ENCODE results near the gene RAB28. TPM values are rescaled to one million over a fixed set of nuclear protein-coding genes. Genes with fewer than 3 reads are reported as not detected.
"Not testable (repeated sequence)": the region's sequence is repeated elsewhere in the genome, so short reads cannot be mapped to it uniquely, and the experiment has no call there.

Gene RAB28
- total RNA-seq, 1 donor from 2014 or later = 19.3 TPM

DNA sequence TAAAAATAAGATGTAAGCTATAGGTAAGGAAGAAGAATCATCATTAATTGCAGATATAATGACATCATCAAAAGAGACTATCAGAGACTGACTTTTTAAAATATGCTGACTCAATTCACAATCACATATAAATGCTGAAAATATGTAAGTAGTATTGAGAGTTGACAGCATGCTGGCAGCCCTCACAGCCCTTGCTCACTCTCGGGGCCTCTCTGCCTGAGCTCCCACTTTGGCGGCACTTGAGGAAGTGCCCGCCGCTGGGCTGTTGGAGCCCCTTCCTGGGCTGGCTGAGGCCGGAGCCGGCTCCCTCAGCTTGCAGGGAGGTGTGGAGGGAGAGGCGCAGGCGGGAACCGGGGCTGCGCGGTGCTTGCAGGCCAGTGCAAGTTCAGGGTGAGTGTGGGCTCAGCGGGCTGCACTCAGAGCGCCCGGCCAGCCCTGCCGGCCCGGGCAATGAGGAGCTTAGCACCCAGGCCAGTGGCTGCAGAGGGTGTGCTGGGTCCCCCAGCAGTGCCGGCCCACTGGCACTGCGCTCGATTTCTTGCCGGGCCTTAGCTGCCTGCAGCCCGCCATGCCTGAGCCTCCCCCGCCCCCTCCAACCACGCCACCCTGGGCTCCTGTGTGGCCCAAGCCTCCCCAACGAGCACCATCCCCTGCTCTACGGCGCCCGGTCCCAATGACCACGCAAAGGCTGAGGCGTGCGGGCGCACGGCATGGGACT is 68.9 kb downstream of the RAB28 start:
- intact Hi-C loops (cut with micrococcal nuclease) = no loop called here
- DNase-seq (ENCODE audit: low spot score) = no peak
- Mint-ChIP-seq H3K4me3 (no peak overlapping the region), H3K4me1 (ENCODE audit: low read depth) (no peaks in the 10 kb centered on the region), H3K36me3 (ENCODE audit: low read depth) (peaks cover 3% of the 10 kb centered on the region), H3K27ac (no peak overlapping the region), H3K9me3 (peaks cover 11% of the 10 kb centered on the region), H3K27me3 (ENCODE audit: insufficient read depth) (no peaks in the 10 kb centered on the region)

DNA sequence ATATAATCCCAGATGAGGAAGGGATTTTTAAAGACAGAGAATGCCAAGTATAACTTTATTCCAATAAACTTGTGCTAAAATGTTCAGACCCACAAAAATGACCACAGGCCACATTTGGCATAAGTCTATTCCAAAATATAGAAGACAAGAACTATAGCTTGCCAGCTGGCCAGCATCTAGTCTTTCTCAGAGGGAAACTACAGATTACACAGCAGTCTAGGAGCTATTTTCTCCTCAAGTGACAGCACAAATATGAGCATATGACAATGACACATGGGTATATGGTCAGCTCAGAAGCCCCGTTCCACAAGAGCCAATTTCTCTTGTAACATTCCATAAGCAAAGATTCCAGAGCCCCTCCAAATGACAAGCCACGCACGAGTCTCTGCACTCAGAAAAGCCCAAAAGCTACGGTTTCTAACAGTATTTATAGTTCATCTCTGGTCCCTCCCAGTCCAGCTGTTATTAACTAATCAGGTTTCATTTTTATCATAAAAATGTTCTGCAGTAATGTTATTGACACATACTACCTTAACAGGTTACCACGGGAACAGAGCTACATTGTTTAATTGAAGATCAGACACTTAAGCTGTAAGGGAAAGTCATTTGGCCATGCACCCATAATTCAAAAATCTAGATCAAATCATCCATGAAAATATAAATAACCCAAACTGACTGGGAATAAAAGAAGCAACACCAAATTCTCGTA is 70.3 kb downstream of the RAB28 start:
- peaks cover 3% of the 10 kb centered on the region for H3K9me3 Mint-ChIP-seq
- H3K4me1 Mint-ChIP-seq (ENCODE audit: low read depth) = no peaks in the 10 kb centered on the region
- no peak overlapping the region for H3K4me3 Mint-ChIP-seq
- H3K36me3 Mint-ChIP-seq (ENCODE audit: low read depth) = peaks cover 3% of the 10 kb centered on the region
- DNase-seq (ENCODE audit: low spot score) = no peak
- intact Hi-C loops (cut with micrococcal nuclease) = no loop called here
- no peak overlapping the region for H3K27ac Mint-ChIP-seq
- H3K27me3 Mint-ChIP-seq (ENCODE audit: insufficient read depth) = no peaks in the 10 kb centered on the region

- DNase-seq (ENCODE audit: low spot score) = no peak
- intact Hi-C loops (cut with micrococcal nuclease) = no loop called here
- H3K4me3 Mint-ChIP-seq = no peak overlapping the region
- peaks cover 5% of the 10 kb centered on the region for H3K36me3 Mint-ChIP-seq (ENCODE audit: low read depth)
- H3K9me3 Mint-ChIP-seq = peaks cover 9% of the 10 kb centered on the region
- H3K27me3 Mint-ChIP-seq (ENCODE audit: insufficient read depth) = no peaks in the 10 kb centered on the region
- no peak overlapping the region for H3K27ac Mint-ChIP-seq
- H3K4me1 Mint-ChIP-seq (ENCODE audit: low read depth) = no peaks in the 10 kb centered on the region
These were observed 72.2 kb downstream of the RAB28 start for GRCh38 chr4:13411942-13412341.

DNA sequence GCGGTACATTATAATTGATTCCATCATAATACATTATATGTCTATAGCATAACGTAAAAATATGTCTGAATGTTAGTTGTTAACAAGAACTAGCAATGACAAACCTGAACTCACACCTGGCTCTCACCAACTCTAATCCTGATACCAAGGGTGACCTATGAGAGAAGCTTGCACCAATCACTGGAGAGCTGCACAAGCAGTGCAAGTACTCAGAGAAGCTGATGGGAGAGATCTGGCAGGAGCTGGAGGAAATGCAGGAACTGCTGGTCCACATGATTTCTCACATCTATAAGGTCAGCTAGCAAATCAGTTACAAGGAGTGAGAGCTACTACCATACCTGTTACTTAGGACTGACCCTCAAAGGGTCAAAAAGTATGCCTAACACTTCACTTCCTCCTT is 74.8 kb downstream of the RAB28 start:
- H3K4me3 Mint-ChIP-seq = no peak overlapping the region
- H3K27ac Mint-ChIP-seq = no peak overlapping the region
- H3K9me3 Mint-ChIP-seq = peaks cover 15% of the 10 kb centered on the region
- peaks cover 4% of the 10 kb centered on the region for H3K36me3 Mint-ChIP-seq (ENCODE audit: low read depth)
- no peaks in the 10 kb centered on the region for H3K27me3 Mint-ChIP-seq (ENCODE audit: insufficient read depth)
- intact Hi-C loops (cut with micrococcal nuclease) = no loop called here
- H3K4me1 Mint-ChIP-seq (ENCODE audit: low read depth) = no peaks in the 10 kb centered on the region
- DNase-seq (ENCODE audit: low spot score) = no peak

GRCh38 chr4:13406156-13406555 is 78.0 kb downstream of the RAB28 start:
- H3K27me3 Mint-ChIP-seq (ENCODE audit: insufficient read depth); H3K36me3 Mint-ChIP-seq (ENCODE audit: low read depth); H3K4me3 Mint-ChIP-seq; H3K4me1 Mint-ChIP-seq (ENCODE audit: low read depth); H3K27ac Mint-ChIP-seq; intact Hi-C loops (cut with micrococcal nuclease); DNase-seq (ENCODE audit: low spot score): not testable (repeated sequence)
- peaks cover 15% of the 10 kb centered on the region for H3K9me3 Mint-ChIP-seq

DNA sequence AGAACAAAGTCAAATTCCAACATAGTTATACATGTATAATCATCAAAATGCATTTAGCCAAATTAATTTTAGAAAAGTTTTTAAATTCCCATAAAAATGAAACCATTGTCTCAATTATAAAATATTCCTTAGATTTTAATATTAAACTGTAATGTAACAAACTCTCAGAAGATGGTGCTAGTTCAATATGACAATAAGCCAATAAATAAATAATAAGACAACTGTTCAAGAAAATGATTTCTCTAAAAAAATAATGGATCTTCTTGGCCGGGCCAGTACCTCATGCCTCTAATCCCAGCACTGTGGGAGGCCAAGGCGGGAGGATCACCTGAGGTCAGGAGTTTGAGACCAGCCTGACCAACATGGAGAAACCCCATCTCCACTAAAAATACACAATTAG is 80.3 kb downstream of the RAB28 start:
- Mint-ChIP-seq H3K27ac (no peak overlapping the region), H3K27me3 (ENCODE audit: insufficient read depth) (no peaks in the 10 kb centered on the region), H3K9me3 (peaks cover 15% of the 10 kb centered on the region), H3K36me3 (ENCODE audit: low read depth) (peaks cover 4% of the 10 kb centered on the region), H3K4me3 (no peak overlapping the region), H3K4me1 (ENCODE audit: low read depth) (no peaks in the 10 kb centered on the region)
- intact Hi-C loops (cut with micrococcal nuclease) = no loop called here
- no peak for DNase-seq (ENCODE audit: low spot score)

- Mint-ChIP-seq H3K36me3 (ENCODE audit: low read depth) (peaks cover 4% of the 10 kb centered on the region), H3K27me3 (ENCODE audit: insufficient read depth) (no peaks in the 10 kb centered on the region), H3K4me1 (ENCODE audit: low read depth) (no peaks in the 10 kb centered on the region), H3K9me3 (peaks cover 15% of the 10 kb centered on the region), H3K4me3 (no peak overlapping the region), H3K27ac (no peak overlapping the region)
- intact Hi-C loops (cut with micrococcal nuclease) = no loop called here
- no peak for DNase-seq (ENCODE audit: low spot score)
These were observed 80.8 kb downstream of the RAB28 start for GRCh38 chr4:13403326-13403725.

DNA sequence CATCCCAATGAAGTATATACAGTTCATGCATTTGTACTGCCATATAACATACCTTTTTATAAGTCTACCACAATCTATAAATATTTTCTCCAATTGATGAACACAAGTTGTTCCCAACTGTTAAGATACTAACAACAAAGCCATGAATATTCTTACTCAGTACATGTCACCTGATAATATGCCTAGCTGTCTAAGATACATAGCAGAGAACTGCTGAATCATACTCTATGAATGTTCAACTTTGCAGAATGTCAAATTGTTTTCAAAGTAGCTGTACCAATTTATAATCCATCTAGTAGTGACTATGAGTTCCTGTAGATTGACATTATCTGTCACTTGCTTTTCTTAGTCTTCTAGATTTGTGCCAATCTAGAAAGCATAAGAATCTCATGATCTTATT is 84.9 kb downstream of the RAB28 start:
- intact Hi-C loops (cut with micrococcal nuclease) = no loop called here
- no peaks in the 10 kb centered on the region for H3K9me3 Mint-ChIP-seq

DNA sequence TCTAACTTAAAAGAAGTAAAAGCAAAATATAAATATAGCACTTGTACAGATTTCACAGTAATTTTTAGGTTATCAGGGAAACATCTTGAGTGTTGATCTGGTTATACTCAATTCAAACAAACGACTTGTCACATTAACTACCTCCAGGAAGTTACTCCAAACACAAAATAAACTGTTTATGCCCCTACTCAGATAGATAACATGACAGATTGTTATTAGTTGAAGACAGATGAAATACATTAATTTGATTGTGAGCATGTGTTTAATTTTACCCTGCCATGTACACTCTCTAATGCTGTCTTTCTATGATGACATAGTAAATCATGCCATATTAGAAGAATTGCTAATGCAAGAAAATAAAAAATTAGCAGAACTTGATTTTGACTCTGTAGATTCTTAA is 88.0 kb downstream of the RAB28 start:
- no peak overlapping the region for H3K27ac Mint-ChIP-seq
- no peaks in the 10 kb centered on the region for H3K36me3 Mint-ChIP-seq (ENCODE audit: low read depth)
- H3K27me3 Mint-ChIP-seq (ENCODE audit: insufficient read depth) = no peaks in the 10 kb centered on the region
- H3K4me1 Mint-ChIP-seq (ENCODE audit: low read depth) = no peaks in the 10 kb centered on the region
- no peak for DNase-seq (ENCODE audit: low spot score)
- no peak overlapping the region for H3K4me3 Mint-ChIP-seq
- intact Hi-C loops (cut with micrococcal nuclease) = no loop called here
- no peaks in the 10 kb centered on the region for H3K9me3 Mint-ChIP-seq

More for the DNA sequence above, 84.9 kb downstream of the RAB28 start:
- Mint-ChIP-seq H3K27ac (no peak overlapping the region), H3K27me3 (ENCODE audit: insufficient read depth) (no peaks in the 10 kb centered on the region), H3K4me3 (no peak overlapping the region), H3K4me1 (ENCODE audit: low read depth) (no peaks in the 10 kb centered on the region), H3K36me3 (ENCODE audit: low read depth) (peaks cover 2% of the 10 kb centered on the region)
- DNase-seq (ENCODE audit: low spot score) = no peak

DNA sequence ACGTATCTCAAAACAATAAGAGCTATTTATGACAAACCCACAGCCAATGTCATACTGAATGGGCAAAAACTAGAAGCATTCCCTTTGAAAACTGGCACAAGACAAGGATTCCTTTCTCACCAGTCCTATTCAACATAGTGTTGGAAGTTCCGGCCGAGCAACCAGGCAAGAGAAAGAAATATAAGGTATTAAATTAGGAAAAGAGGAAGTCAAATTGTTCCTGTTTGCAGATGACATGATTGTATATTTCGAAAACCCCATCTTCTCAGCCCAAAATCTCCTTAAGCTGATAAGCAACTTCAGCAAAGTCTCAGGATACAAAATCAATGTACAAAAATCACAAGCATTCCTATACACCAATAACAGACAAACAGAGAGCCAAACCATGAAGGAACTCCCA is 94.2 kb downstream of the RAB28 start:
- not testable (repeated sequence) for H3K4me3 Mint-ChIP-seq; H3K27ac Mint-ChIP-seq; H3K36me3 Mint-ChIP-seq (ENCODE audit: low read depth); H3K4me1 Mint-ChIP-seq (ENCODE audit: low read depth); DNase-seq (ENCODE audit: low spot score); H3K27me3 Mint-ChIP-seq (ENCODE audit: insufficient read depth)
- intact Hi-C loops (cut with micrococcal nuclease) = loop anchor here (5.0 kb wide), 1 partner anchor 92 kb away; the partner anchor contains the start of gene RAB28
- H3K9me3 Mint-ChIP-seq = peaks cover 12% of the 10 kb centered on the region

GRCh38 chr4:13386405-13387107 is 97.6 kb downstream of the RAB28 start:
- no peak overlapping the region for H3K27ac Mint-ChIP-seq
- peaks cover 5% of the 10 kb centered on the region for H3K4me1 Mint-ChIP-seq (ENCODE audit: low read depth)
- peaks cover 12% of the 10 kb centered on the region for H3K9me3 Mint-ChIP-seq
- intact Hi-C loops (cut with micrococcal nuclease) = loop anchor here (5.0 kb wide), 1 partner anchor 96 kb away; the partner anchor contains the start of gene RAB28
- H3K27me3 Mint-ChIP-seq (ENCODE audit: insufficient read depth) = no peaks in the 10 kb centered on the region
- no peak for DNase-seq (ENCODE audit: low spot score)
- H3K4me3 Mint-ChIP-seq = peak overlapping the region; percentile 10
- H3K36me3 Mint-ChIP-seq (ENCODE audit: low read depth) = peaks cover 6% of the 10 kb centered on the region

- Mint-ChIP-seq H3K36me3 (ENCODE audit: low read depth) (peaks cover 8% of the 10 kb centered on the region), H3K4me3 (no peak overlapping the region), H3K27me3 (ENCODE audit: insufficient read depth) (no peaks in the 10 kb centered on the region), H3K4me1 (ENCODE audit: low read depth) (peaks cover 5% of the 10 kb centered on the region), H3K27ac (no peak overlapping the region), H3K9me3 (peaks cover 12% of the 10 kb centered on the region)
- intact Hi-C loops (cut with micrococcal nuclease) = no loop called here
- no peak for DNase-seq (ENCODE audit: low spot score)
These were observed 100.1 kb downstream of the RAB28 start for GRCh38 chr4:13384055-13384454.

Data from activated T-helper 1 cell treated with anti-CD3 and anti-CD28 coated beads, Interleukin-12 subunit alpha, Interleukin-12 subunit beta, Interleukin-2, Interleukin-4 antibody, amounts not matched to agents 30 ng/mL and 10 ng/mL and 1 ng/mL, durations not matched to agents 14 hours and 24 hours and 36 hours (primary cell).